Neural cell (in vitro differentiated cells): ENCODE results near the gene OTUD7B. TPM values are rescaled to one million over a fixed set of nuclear protein-coding genes. Genes with fewer than 3 reads are reported as not detected.

Experiments used
- H2AFZ ChIP-seq: fragments of 200-600, 300-800 bp; sonication (generic), shearing (Covaris generic); 2 replicates; pipeline ENCODE4 v1.6.0; 2014; ENCODE audit warnings: low read depth, mild to moderate bottlenecking, antibody characterized with exemption, low read length, moderate library complexity
- H3F3A ChIP-seq: fragments of 200-600 bp; shearing (Covaris generic); 2 replicates; pipeline ENCODE4 v1.6.1; 2016; ENCODE audit warnings: mild to moderate bottlenecking, moderate library complexity, mixed read lengths, antibody characterized with exemption, low read length; ENCODE audit not compliant: insufficient read depth, poor library complexity, severe bottlenecking
- H3K27ac ChIP-seq: fragments of 200-600, 300-800 bp; sonication (generic), shearing (Covaris generic); 2 replicates; pipeline ENCODE4 v1.5.1; 2014; ENCODE audit warnings: mild to moderate bottlenecking, low read length, moderate library complexity
- H3K27me3 ChIP-seq: fragments of 300-800, 200-600 bp; sonication (generic), shearing (Covaris generic); 2 replicates; pipeline ENCODE4 v1.6.0; 2014; ENCODE audit warnings: mild to moderate bottlenecking, low read depth, low read length, moderate library complexity; ENCODE audit not compliant: insufficient read depth
- H3K36me3 ChIP-seq: fragments of 300-800, 200-600 bp; sonication (generic), shearing (Covaris generic); 2 replicates; pipeline ENCODE4 v1.5.1; 2014; ENCODE audit warnings: mild to moderate bottlenecking, antibody characterized with exemption, low read length, moderate library complexity; ENCODE audit not compliant: insufficient read depth
- H3K4me2 ChIP-seq: fragments of 300-800, 200-600 bp; sonication (generic), shearing (Covaris generic); 2 replicates; pipeline ENCODE4 v1.6.0; 2014; ENCODE audit warnings: mild to moderate bottlenecking, low read length
- H3K4me3 ChIP-seq: fragments of 300-800, 200-600 bp; sonication (generic), shearing (Covaris generic); 2 replicates; pipeline ENCODE4 v1.5.1; 2014; ENCODE audit warnings: mild to moderate bottlenecking, low read length, moderate library complexity
- H3K79me2 ChIP-seq: fragments of 200-600 bp; shearing (Covaris generic); replicated peaks from 2 replicates; pipeline ENCODE4 v1.6.0; 2014; ENCODE audit warnings: mild to moderate bottlenecking, low read length, moderate library complexity; ENCODE audit not compliant: insufficient read depth
- H3K9ac ChIP-seq: fragments of 300-800, 200-600 bp; sonication (generic), shearing (Covaris generic); 2 replicates; pipeline ENCODE4 v1.6.1; 2016; ENCODE audit warnings: mild to moderate bottlenecking, low read length, mixed read lengths
- H3K9me2 ChIP-seq: fragments of 200-600 bp; shearing (Covaris generic); 2 replicates; pipeline ENCODE4 v1.6.1; 2016; ENCODE audit warnings: mild to moderate bottlenecking, low read length, mixed read lengths; ENCODE audit not compliant: insufficient read depth
- H3K9me3 ChIP-seq: fragments of 200-600, 300-800 bp; sonication (generic), shearing (Covaris generic); 2 replicates; pipeline ENCODE4 v1.6.1; 2016; ENCODE audit warnings: mild to moderate bottlenecking, mixed run types, low read length, moderate library complexity, mixed read lengths
- H4K20me1 ChIP-seq: fragments of 200-600 bp; shearing (Covaris generic); 2 replicates; pipeline ENCODE4 v1.6.1; 2016; ENCODE audit warnings: mild to moderate bottlenecking, mixed run types; ENCODE audit not compliant: insufficient read depth
- EP300 ChIP-seq: fragments of 450-650 bp; conservative IDR thresholded peaks from 2 replicates; pipeline ENCODE4 v1.6.1; 2014; ENCODE audit warnings: antibody characterized with exemption, mild to moderate bottlenecking, moderate library complexity; ENCODE audit not compliant: poor library complexity, severe bottlenecking
- EZH2 ChIP-seq: fragments of 200-600, 300-800 bp; shearing (Covaris generic), sonication (generic); IDR thresholded peaks from 2 replicates; pipeline ENCODE4 v1.6.1; 2014; ENCODE audit warnings: antibody characterized with exemption, low read length, borderline replicate concordance, mild to moderate bottlenecking; ENCODE audit not compliant: insufficient read depth, poor library complexity, severe bottlenecking
- MXI1 ChIP-seq: fragments of 450-650 bp; conservative IDR thresholded peaks from 2 replicates; pipeline ENCODE4 v1.6.1; 2014; ENCODE audit warnings: antibody characterized with exemption, mild to moderate bottlenecking; ENCODE audit not compliant: poor library complexity, severe bottlenecking
- POLR2AphosphoS5 ChIP-seq: IDR thresholded peaks from 2 replicates; pipeline ENCODE4 v1.6.1; 2012
- RAD21 ChIP-seq: fragments of 450-650 bp; conservative IDR thresholded peaks from 2 replicates; pipeline ENCODE4 v1.6.1; 2014; ENCODE audit warnings: antibody characterized with exemption, mild to moderate bottlenecking, moderate library complexity
- SMC3 ChIP-seq: fragments of 450-650 bp; conservative IDR thresholded peaks from 2 replicates; pipeline ENCODE4 v1.6.1; 2014; ENCODE audit warnings: antibody characterized with exemption, mild to moderate bottlenecking, moderate library complexity; ENCODE audit not compliant: poor library complexity
- TAF1 ChIP-seq: IDR thresholded peaks from 2 replicates; pipeline ENCODE4 v1.6.1; 2012; ENCODE audit warnings: low read depth
- polyA plus RNA-seq: library from polyadenylated mRNA; depleted of rRNA; stranded (reverse); fragments of >200 nt; gene quantifications from 2 replicates; pipeline ENCODE4 v1.2.3, GENCODE V29; 2014
- TF ChIP-seq, protein P1 (sequence below): fragments of 450-650 bp; IDR thresholded peaks from 2 replicates; pipeline ENCODE4 v1.5.1; 2014; ENCODE audit warnings: antibody characterized with exemption, mild to moderate bottlenecking, moderate library complexity; ENCODE audit not compliant: poor library complexity, severe bottlenecking
- TF ChIP-seq, protein P2 (sequence below): IDR thresholded peaks from 2 replicates; pipeline ENCODE4 v1.6.1; 2012; ENCODE audit warnings: borderline replicate concordance

OTUD7B gene
- polyA plus RNA-seq, 1 donor from 2014 or later: 2.1 TPM

DNA sequence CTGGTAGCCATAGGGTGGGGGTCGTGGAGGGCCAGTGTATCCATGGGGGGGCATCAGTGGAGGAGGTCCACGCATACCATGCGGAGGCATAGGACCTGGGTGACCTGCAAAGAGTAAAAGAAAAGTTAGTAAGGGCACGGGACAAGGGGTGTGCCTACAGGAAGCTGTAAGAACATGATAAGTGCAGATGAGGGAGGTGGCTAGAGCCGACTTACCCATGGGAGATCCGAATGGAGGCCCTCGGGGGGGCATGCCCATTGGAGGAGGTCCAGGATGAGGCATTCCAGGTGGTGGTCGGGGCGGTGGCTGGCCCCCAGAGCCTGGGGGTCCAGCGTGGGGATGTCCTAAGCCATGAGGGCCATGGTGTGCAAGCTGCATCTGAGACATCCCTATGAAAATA, 86.9 kb downstream of the OTUD7B start:
- Histone ChIP-seq H2AFZ (no peak overlapping the region), H3K79me2 (peaks cover 17% of the 10 kb centered on the region), H3K9me2 (no peaks in the 10 kb centered on the region), H3K9me3 (no peaks in the 10 kb centered on the region), H3K27me3 (no peaks in the 10 kb centered on the region), H3F3A (no peaks in the 10 kb centered on the region), H3K4me3 (no peak overlapping the region), H4K20me1 (no peaks in the 10 kb centered on the region), H3K4me2 (no peak overlapping the region), H3K9ac (no peak overlapping the region), H3K36me3 (peaks cover 6% of the 10 kb centered on the region), H3K27ac (no peak overlapping the region)
- TF ChIP-seq SMC3 (no peak), TAF1 (no peak), EP300 (no peak), MXI1 (no peak), POLR2AphosphoS5 (no peak), EZH2 (no peak), RAD21 (no peak)
- TF ChIP-seq, protein P1, sequence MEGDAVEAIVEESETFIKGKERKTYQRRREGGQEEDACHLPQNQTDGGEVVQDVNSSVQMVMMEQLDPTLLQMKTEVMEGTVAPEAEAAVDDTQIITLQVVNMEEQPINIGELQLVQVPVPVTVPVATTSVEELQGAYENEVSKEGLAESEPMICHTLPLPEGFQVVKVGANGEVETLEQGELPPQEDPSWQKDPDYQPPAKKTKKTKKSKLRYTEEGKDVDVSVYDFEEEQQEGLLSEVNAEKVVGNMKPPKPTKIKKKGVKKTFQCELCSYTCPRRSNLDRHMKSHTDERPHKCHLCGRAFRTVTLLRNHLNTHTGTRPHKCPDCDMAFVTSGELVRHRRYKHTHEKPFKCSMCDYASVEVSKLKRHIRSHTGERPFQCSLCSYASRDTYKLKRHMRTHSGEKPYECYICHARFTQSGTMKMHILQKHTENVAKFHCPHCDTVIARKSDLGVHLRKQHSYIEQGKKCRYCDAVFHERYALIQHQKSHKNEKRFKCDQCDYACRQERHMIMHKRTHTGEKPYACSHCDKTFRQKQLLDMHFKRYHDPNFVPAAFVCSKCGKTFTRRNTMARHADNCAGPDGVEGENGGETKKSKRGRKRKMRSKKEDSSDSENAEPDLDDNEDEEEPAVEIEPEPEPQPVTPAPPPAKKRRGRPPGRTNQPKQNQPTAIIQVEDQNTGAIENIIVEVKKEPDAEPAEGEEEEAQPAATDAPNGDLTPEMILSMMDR: no peak
- TF ChIP-seq, protein P2, sequence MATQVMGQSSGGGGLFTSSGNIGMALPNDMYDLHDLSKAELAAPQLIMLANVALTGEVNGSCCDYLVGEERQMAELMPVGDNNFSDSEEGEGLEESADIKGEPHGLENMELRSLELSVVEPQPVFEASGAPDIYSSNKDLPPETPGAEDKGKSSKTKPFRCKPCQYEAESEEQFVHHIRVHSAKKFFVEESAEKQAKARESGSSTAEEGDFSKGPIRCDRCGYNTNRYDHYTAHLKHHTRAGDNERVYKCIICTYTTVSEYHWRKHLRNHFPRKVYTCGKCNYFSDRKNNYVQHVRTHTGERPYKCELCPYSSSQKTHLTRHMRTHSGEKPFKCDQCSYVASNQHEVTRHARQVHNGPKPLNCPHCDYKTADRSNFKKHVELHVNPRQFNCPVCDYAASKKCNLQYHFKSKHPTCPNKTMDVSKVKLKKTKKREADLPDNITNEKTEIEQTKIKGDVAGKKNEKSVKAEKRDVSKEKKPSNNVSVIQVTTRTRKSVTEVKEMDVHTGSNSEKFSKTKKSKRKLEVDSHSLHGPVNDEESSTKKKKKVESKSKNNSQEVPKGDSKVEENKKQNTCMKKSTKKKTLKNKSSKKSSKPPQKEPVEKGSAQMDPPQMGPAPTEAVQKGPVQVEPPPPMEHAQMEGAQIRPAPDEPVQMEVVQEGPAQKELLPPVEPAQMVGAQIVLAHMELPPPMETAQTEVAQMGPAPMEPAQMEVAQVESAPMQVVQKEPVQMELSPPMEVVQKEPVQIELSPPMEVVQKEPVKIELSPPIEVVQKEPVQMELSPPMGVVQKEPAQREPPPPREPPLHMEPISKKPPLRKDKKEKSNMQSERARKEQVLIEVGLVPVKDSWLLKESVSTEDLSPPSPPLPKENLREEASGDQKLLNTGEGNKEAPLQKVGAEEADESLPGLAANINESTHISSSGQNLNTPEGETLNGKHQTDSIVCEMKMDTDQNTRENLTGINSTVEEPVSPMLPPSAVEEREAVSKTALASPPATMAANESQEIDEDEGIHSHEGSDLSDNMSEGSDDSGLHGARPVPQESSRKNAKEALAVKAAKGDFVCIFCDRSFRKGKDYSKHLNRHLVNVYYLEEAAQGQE: no peak

DNA sequence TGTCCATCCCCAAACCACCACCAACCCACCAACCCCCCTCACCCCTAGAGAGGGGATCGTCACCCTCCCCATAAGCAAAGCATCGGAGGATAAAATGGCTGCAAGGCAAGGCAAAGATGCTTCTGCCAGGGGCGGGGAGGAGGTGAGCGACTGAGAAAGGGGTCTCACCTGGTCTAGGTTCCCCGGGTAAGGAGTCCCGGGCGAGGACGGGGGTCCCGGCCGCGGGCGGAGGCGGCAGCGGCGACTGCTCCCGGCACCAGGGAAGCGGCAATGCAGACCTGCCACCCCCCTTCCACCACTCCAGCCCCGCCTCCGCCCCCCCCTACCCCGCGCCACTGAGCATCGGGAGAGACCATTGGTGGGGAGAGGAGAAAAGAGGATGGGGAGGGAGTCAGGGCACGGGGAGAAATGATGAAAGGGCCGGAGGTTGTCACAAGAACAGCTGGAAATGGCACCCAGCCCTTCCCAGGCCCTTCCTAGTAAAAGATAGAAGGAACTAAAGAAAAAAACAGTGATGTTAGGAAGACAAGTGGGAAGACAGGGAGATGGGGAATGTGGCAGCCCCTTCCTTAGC, 92.9 kb downstream of the OTUD7B start, which contains the start of gene SV2A:
Gene SV2A, minus strand, starts transcription at position 274 of the 574 bp plus-strand sequence. CDS start 4,004 bp downstream, outside the sequence.
- Histone ChIP-seq H2AFZ (peak within 1 kb of the TSS; percentile 45), H4K20me1 (no peaks in the 10 kb centered on the region), H3K79me2 (peaks cover 42% of the 10 kb centered on the region), H3K27ac (peak within 1 kb of the TSS; percentile 83), H3K4me2 (peak within 1 kb of the TSS; percentile 87), H3K27me3 (no peaks in the 10 kb centered on the region), H3K36me3 (no peaks in the 10 kb centered on the region), H3K4me3 (peak within 1 kb of the TSS; percentile 94), H3K9ac (peak within 1 kb of the TSS; percentile 98), H3K9me2 (no peaks in the 10 kb centered on the region), H3K9me3 (no peaks in the 10 kb centered on the region), H3F3A (no peaks in the 10 kb centered on the region)
- TF ChIP-seq, protein P1: no peak
- TF ChIP-seq RAD21 (no peak), POLR2AphosphoS5 (peak; percentile 90), TAF1 (peak; percentile 93), EP300 (peak; percentile 17), EZH2 (no peak), MXI1 (peak; percentile 61), SMC3 (peak; percentile 24)
- TF ChIP-seq, protein P2: peak; percentile 89
